ENCODE data around the gene C10orf62.
"Not testable (repeated sequence)": the region's sequence is repeated elsewhere in the genome, so short reads cannot be mapped to it uniquely, and the experiment has no call there.

Gene C10orf62
- long read RNA-seq, donor 1, partial matches to known transcripts: 0 of 1 reads
- long read RNA-seq, donor 1, other reads (novel, unspliced or antisense): 0 of 1 reads
- long read RNA-seq, donor 2: 0 reads
- long read RNA-seq, donor 3, partial matches to known transcripts: 0 of 1 reads
- long read RNA-seq, donor 3, other reads (novel, unspliced or antisense): 0 of 1 reads
- long read RNA-seq, donor 4, partial matches to known transcripts: 0 of 2 reads
- long read RNA-seq, donor 4, other reads (novel, unspliced or antisense): 0 of 2 reads
- long read RNA-seq, donor 5: 0 reads
- long read RNA-seq, donor 6: 0 reads
- long read RNA-seq, donor 7: 0 reads
- long read RNA-seq, donor 8, partial matches to known transcripts: 0 of 1 reads
- long read RNA-seq, donor 8, other reads (novel, unspliced or antisense): 0 of 1 reads

- no peak for DNase-seq
Measured at GRCh38 chr10:97589479-97589878, at the start of gene C10orf62. C10orf62 (plus strand) TSS chr10:97589721; CDS start chr10:97589898, 177 bp downstream.

- DNase-seq: no peak
Measured at GRCh38 chr10:97540669-97541500, 48.6 kb upstream of the C10orf62 start.

- no peak for DNase-seq
Measured at GRCh38 chr10:97542169-97543024, 47.1 kb upstream of the C10orf62 start.

GRCh38 chr10:97543025-97543546, 46.4 kb upstream of the C10orf62 start:
- no peak for DNase-seq

- no peak for DNase-seq
Measured at GRCh38 chr10:97546456-97547270, 42.9 kb upstream of the C10orf62 start.

- DNase-seq: no peak
Measured at GRCh38 chr10:97547271-97547600, 42.3 kb upstream of the C10orf62 start.

GRCh38 chr10:97547962-97548361, 41.6 kb upstream of the C10orf62 start:
- DNase-seq: no peak

- DNase-seq: no peak
Measured at GRCh38 chr10:97548828-97549455, 40.6 kb upstream of the C10orf62 start.

GRCh38 chr10:97549587-97550322, 39.8 kb upstream of the C10orf62 start:
- peak; percentile 46 for DNase-seq

- no peak for DNase-seq
Measured at GRCh38 chr10:97550336-97551149, 39.0 kb upstream of the C10orf62 start.

- no peak for DNase-seq
Measured at GRCh38 chr10:97551271-97551670, 38.2 kb upstream of the C10orf62 start.

GRCh38 chr10:97553575-97554031, 35.9 kb upstream of the C10orf62 start:
- DNase-seq: no peak

- not testable (repeated sequence) for DNase-seq
Measured at GRCh38 chr10:97554336-97554735, 35.2 kb upstream of the C10orf62 start.

- DNase-seq: not testable (repeated sequence)
Measured at GRCh38 chr10:97555541-97555940, 34.0 kb upstream of the C10orf62 start.

- not testable (repeated sequence) for DNase-seq
Measured at GRCh38 chr10:97560731-97561381, 28.7 kb upstream of the C10orf62 start.

- not testable (repeated sequence) for DNase-seq
Measured at GRCh38 chr10:97561386-97562077, 28.0 kb upstream of the C10orf62 start.

GRCh38 chr10:97562329-97562728, 27.2 kb upstream of the C10orf62 start:
- not testable (repeated sequence) for DNase-seq

- DNase-seq: no peak
Measured at GRCh38 chr10:97563337-97563736, 26.2 kb upstream of the C10orf62 start.

All from right kidney (tissue), 9 donors.